GM12878 (cell line): ENCODE measurements around the gene SNAPIN. TPM values are rescaled to one million over a fixed set of nuclear protein-coding genes. Genes with fewer than 3 reads are reported as not detected.

Experiments
- ATAC-seq: fragments of 200-7000 bp; cut with Tn5 transposase; 3 replicates; pipeline ENCODE4 v1.9.1; 2020; ENCODE audit warnings: mild to moderate bottlenecking, moderate library complexity
- BruUV-seq: library from RNA; stranded (reverse); fragments of 400-500 nt; replicated peaks from 2 replicates; lab custom pipeline; 2021; lab: Mats Ljungman, UMichigan
- CTCF ChIA-PET: fragments of 300-600 bp; sonication (Branson Sonifier 250); formaldehyde crosslinking; extraction: SDS; loops from one replicate; lab custom pipeline; 2021; ENCODE audit warnings: inconsistent platforms; lab: Yijun Ruan, JAX
- POLR2A ChIA-PET: fragments of 350-600 bp; formaldehyde crosslinking; extraction: SDS; loops from one replicate; lab custom pipeline; 2021; ENCODE audit warnings: inconsistent platforms; lab: Charles Lee
- RAD21 ChIA-PET: fragments of 300-600 bp; sonication (Branson Sonifier 250); formaldehyde crosslinking; loops from one replicate; lab custom pipeline; 2023; ENCODE audit warnings: antibody characterized with exemption; ENCODE audit not compliant: unreplicated experiment; lab: Charles Lee
- SMC1A ChIA-PET: fragments of 300-600 bp; sonication (Branson Sonifier 250); formaldehyde crosslinking; loops from one replicate; lab custom pipeline; 2023; ENCODE audit not compliant: unreplicated experiment, uncharacterized antibody; lab: Charles Lee
- DNase-seq: peaks from one replicate; pipeline ENCODE4 v3.0.0-alpha.2; 2011; ENCODE audit warnings: low read depth, low spot score
- FAIRE-seq: peaks from 3 replicates; lab custom pipeline; 2011; peaks lifted over from hg19 to GRCh38; lab: Jason Lieb, UNC
- H2AFZ ChIP-seq: 2 replicates; pipeline ENCODE4 v1.6.0; 2011; ENCODE audit warnings: low read depth, low read length, control low read depth; ENCODE audit not compliant: control insufficient read depth
- H3K27ac ChIP-seq: 2 replicates; pipeline ENCODE4 v1.5.1; 2011; ENCODE audit warnings: control low read depth; ENCODE audit not compliant: control insufficient read depth, insufficient read depth
- H3K27me3 ChIP-seq, 2 experiments: replicated peaks in 1 of 2; 2 replicates each; pipeline versions ENCODE4 v1.6.0 to v1.6.1; 2011; ENCODE audit warnings: low read length in 1 of 2; ENCODE audit not compliant: control insufficient read depth in 2 of 2, insufficient read depth in 2 of 2
- H3K36me3 ChIP-seq, 2 experiments: 2 replicates each; pipeline ENCODE4 v1.5.1; 2011; ENCODE audit warnings: low read length in 1 of 2; ENCODE audit not compliant: control insufficient read depth in 2 of 2, insufficient read depth in 2 of 2
- H3K4me1 ChIP-seq: 2 replicates; pipeline ENCODE4 v1.6.1; 2011; ENCODE audit warnings: mild to moderate bottlenecking, low read length, moderate library complexity, mixed read lengths; ENCODE audit not compliant: control insufficient read depth, insufficient read depth
- H3K4me2 ChIP-seq: 2 replicates; pipeline ENCODE4 v1.6.0; 2011; ENCODE audit warnings: control low read depth; ENCODE audit not compliant: control insufficient read depth, insufficient read depth
- H3K4me3 ChIP-seq: fragments of 200-600 bp; sonication (generic); 2 replicates; pipeline ENCODE4 v1.5.1; 2016
- H3K79me2 ChIP-seq: 2 replicates; pipeline ENCODE4 v1.6.0; 2011; ENCODE audit warnings: low read length; ENCODE audit not compliant: control insufficient read depth, insufficient read depth
- H3K9ac ChIP-seq: 2 replicates; pipeline ENCODE4 v1.8.0; 2011; ENCODE audit warnings: low read length, control low read depth, mixed read lengths; ENCODE audit not compliant: control insufficient read depth, insufficient read depth
- H3K9me3 ChIP-seq: replicated peaks from 3 replicates; pipeline ENCODE4 v1.5.1; 2011; ENCODE audit warnings: mild to moderate bottlenecking, low read length; ENCODE audit not compliant: control insufficient read depth, insufficient read depth
- H4K20me1 ChIP-seq: 2 replicates; pipeline ENCODE4 v1.6.0; 2011; ENCODE audit not compliant: control insufficient read depth, insufficient read depth
- BHLHE40 ChIP-seq, 2 experiments: fragments of 450-650 bp in 1 of 2; IDR thresholded peaks; 2 replicates each; pipeline ENCODE4 v1.6.1; 2011 to 2017; ENCODE audit warnings: low read depth in 2 of 2, borderline replicate concordance in 1 of 2, improper control_type of control experiment in 1 of 2, low read length in 1 of 2, mild to moderate bottlenecking in 1 of 2
- FOXM1 ChIP-seq: IDR thresholded peaks from 2 replicates; pipeline ENCODE4 v1.6.1; 2012; ENCODE audit warnings: low read depth, mild to moderate bottlenecking, inconsistent platforms, low read length, moderate library complexity
- GABPA ChIP-seq: IDR thresholded peaks from 2 replicates; pipeline ENCODE4 v1.6.1; 2014; ENCODE audit warnings: antibody characterized with exemption, low read depth, mild to moderate bottlenecking, inconsistent platforms
- MEF2B ChIP-seq: fragments of 450-650 bp; IDR thresholded peaks from 2 replicates; pipeline ENCODE4 v1.6.1; 2018; ENCODE audit warnings: mild to moderate bottlenecking, moderate library complexity; ENCODE audit not compliant: partially characterized antibody, poor library complexity, severe bottlenecking
- NFXL1 ChIP-seq: fragments of 450-650 bp; IDR thresholded peaks from 2 replicates; pipeline ENCODE4 v1.6.1; 2017; ENCODE audit warnings: antibody characterized with exemption, mild to moderate bottlenecking, borderline replicate concordance
- POLR2AphosphoS5 ChIP-seq: IDR thresholded peaks from 2 replicates; pipeline ENCODE4 v1.6.1; 2011; ENCODE audit warnings: mild to moderate bottlenecking, low read length, inconsistent platforms
- RB1 ChIP-seq: fragments of 450-650 bp; formaldehyde crosslinking; IDR thresholded peaks from 2 replicates; pipeline ENCODE4 v1.6.1; 2017; ENCODE audit warnings: mild to moderate bottlenecking, borderline replicate concordance
- RFX5 ChIP-seq: IDR thresholded peaks from 2 replicates; pipeline ENCODE4 v1.6.1; 2011; ENCODE audit warnings: low read depth, low read length, improper control_type of control experiment
- SIN3A ChIP-seq: IDR thresholded peaks from 2 replicates; pipeline ENCODE4 v1.6.1; 2012; ENCODE audit warnings: low read depth, low read length, improper control_type of control experiment
- SMAD5 ChIP-seq: IDR thresholded peaks from 2 replicates; pipeline ENCODE4 v1.6.1; 2016; ENCODE audit warnings: antibody characterized with exemption, low read depth
- SMARCA5 ChIP-seq: fragments of 450-650 bp; IDR thresholded peaks from 2 replicates; pipeline ENCODE4 v1.6.1; 2017; ENCODE audit warnings: mild to moderate bottlenecking
- SP1 ChIP-seq: IDR thresholded peaks from one replicate; pipeline ENCODE4 v1.6.1; 2011; ENCODE audit warnings: low read depth, low read length
- SPI1 ChIP-seq: IDR thresholded peaks from 2 replicates; pipeline ENCODE4 v1.6.1; 2011; ENCODE audit warnings: low read depth, mild to moderate bottlenecking, low read length, moderate library complexity, borderline replicate concordance; ENCODE audit not compliant: insufficient read depth
- SREBF1 ChIP-seq: IDR thresholded peaks from 2 replicates; pipeline ENCODE4 v1.6.1; 2012; ENCODE audit warnings: mild to moderate bottlenecking, low read length
- TARDBP ChIP-seq: IDR thresholded peaks from 2 replicates; pipeline ENCODE4 v1.6.1; 2016; ENCODE audit warnings: borderline replicate concordance
- YBX1 ChIP-seq: fragments of 450-650 bp; IDR thresholded peaks from 2 replicates; pipeline ENCODE4 v1.6.1; 2016; ENCODE audit warnings: antibody characterized with exemption
- ZNF217 ChIP-seq: fragments of 450-650 bp; IDR thresholded peaks from 2 replicates; pipeline ENCODE4 v1.6.1; 2017; ENCODE audit warnings: antibody characterized with exemption, mild to moderate bottlenecking
- ZNF384 ChIP-seq: IDR thresholded peaks from 2 replicates; pipeline ENCODE4 v1.6.1; 2012; ENCODE audit warnings: low read depth, mild to moderate bottlenecking, low read length, improper control_type of control experiment, borderline replicate concordance
- ZNF622 ChIP-seq: fragments of 450-650 bp; IDR thresholded peaks from 2 replicates; pipeline ENCODE4 v1.6.1; 2017; ENCODE audit warnings: mild to moderate bottlenecking, inconsistent platforms
- WGBS: methylation state at CpG from one replicate; pipeline ENCODE4 v1.1.6; 2016; ENCODE audit warnings: low lambda C conversion rate; ENCODE audit not compliant: insufficient replicate concordance, insufficient coverage; ENCODE audit errors: missing lambda C conversion rate; 5-methylcytosine and 5-hydroxymethylcytosine counted together
- in situ Hi-C: fragments of 300-500 bp; cut with MboI; formaldehyde crosslinking; loops from 9 replicates; pipeline ENCODE4 v1.14.3; 2018; ENCODE audit warnings: mixed read lengths
- intact Hi-C: fragments of 100-400 bp; cut with micrococcal nuclease; formaldehyde crosslinking; loops from one replicate; pipeline ENCODE4 v1.14.2; 2022; ENCODE audit not compliant: unreplicated experiment
- polyA plus RNA-seq, 11 experiments: library from polyadenylated mRNA; depleted of rRNA in 4 of 11; unstranded in 6 of 11; stranded (reverse) in 5 of 11; fragments of >200 nt; fragmentation: Nextera tagmentation in 4 of 11; fragmentation: Illumina TruSeq in 1 of 11; extraction: Ambion mirVana in 4 of 11; extraction: Trizol in 1 of 11; gene quantifications; 1 replicate in 1 of 11; 2 replicates in 10 of 11; pipeline versions ENCODE4 v1.2.1 to v1.2.3, GENCODE V29; 2011 to 2016; ENCODE audit warnings: inconsistent platforms in 2 of 11, missing spikeins in 2 of 11, low read depth in 1 of 11
- total RNA-seq, 4 experiments: library from RNA; depleted of rRNA in 3 of 4; stranded (reverse); fragments of >200 nt in 3 of 4; fragmentation: Illumina TruSeq in 1 of 4; extraction: Trizol in 1 of 4; gene quantifications; 2 replicates each; pipeline versions ENCODE4 v1.2.1 to v1.2.3, GENCODE V29; 2013 to 2021
- TF ChIP-seq, protein P1 (sequence below): IDR thresholded peaks from 2 replicates; pipeline ENCODE4 v1.6.1; 2011; ENCODE audit warnings: borderline replicate concordance, low read depth, mild to moderate bottlenecking, moderate library complexity, mixed read lengths, low read length; ENCODE audit not compliant: insufficient read depth; ENCODE audit errors: extremely low read length

SNAPIN gene
- total and polyA plus RNA-seq, 10 of the 15 experiments (the other 5 are each of a cell fraction or from before 2014, with no cell fraction given) = 12.4 to 78.1 (median 38.6) TPM

DNA sequence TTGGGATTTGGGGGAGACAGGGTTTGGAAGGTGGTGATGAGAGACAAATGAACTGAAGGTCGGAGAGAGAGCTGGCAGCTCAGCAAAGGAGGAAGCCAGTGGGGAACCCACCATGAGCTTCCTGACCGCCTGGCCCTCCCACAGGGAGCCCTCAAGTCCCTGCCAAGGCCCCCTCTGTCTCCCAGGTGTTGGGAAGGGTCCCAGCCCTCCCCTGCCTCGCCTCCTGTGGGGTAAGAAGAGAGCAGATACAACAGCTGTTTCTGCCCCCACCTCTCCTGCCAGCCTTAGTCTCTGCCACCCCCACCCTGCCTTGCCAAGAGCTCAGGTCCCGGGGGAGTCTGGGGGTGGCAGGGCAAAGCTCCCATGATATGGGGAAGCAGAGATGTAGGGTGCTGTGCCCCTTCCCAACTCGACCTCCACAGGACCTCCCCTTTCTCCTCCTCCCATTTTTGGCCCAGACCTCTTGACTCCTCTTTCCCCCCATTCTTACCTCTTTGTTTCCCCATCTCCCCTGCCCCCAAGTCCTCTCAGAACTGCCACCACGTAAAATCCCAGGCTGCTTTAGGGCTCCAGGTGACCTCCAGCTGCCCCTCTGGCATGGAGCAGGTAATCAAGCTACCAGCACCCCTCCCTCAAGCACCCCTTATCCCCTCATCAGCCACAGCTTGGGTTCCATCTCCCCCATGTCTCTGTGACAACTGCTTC, 29.7 kb upstream of the SNAPIN start (continued):
- TF ChIP-seq POLR2AphosphoS5 (no peak), SP1 (no peak)

- Histone ChIP-seq H3K9me3 (no peaks in the 10 kb centered on the region), H3K27ac (no peak overlapping the region), H3K79me2 (peaks cover 3% of the 10 kb centered on the region), H2AFZ (no peak overlapping the region), H3K4me3 (no peak overlapping the region), H3K27me3 (no peaks in the 10 kb centered on the region), H3K9ac (no peak overlapping the region), H4K20me1 (no peaks in the 10 kb centered on the region), H3K36me3 (no peaks in the 10 kb centered on the region), H3K4me1 (peaks cover 14% of the 10 kb centered on the region), H3K4me2 (no peak overlapping the region)
- in situ Hi-C loops (no loop called here), intact Hi-C loops (no loop called here)
- ChIA-PET CTCF (interaction anchor here (0.6 to 5.2 kb wide), 6 partner anchors 13 to 317 kb away, joined by 3 to 66 read pairs (median 14); partner anchors contain the start of genes S100A14 and S100A16), SMC1A (interaction anchor here (1.7 to 4.9 kb wide), 5 partner anchors 11 to 57 kb away, joined by 5 to 31 read pairs (median 8); partner anchors contain the start of genes ILF2 and S100A14), RAD21 (interaction anchor here (3.7 kb wide), 1 partner anchor 57 kb away, joined by 25 read pairs; no protein-coding TSS in a partner anchor), POLR2A (interaction anchor here (0.6 to 0.8 kb wide), 2 partner anchors 15 to 300 kb away, joined by 3 to 5 read pairs; no protein-coding TSS in a partner anchor)
- TF ChIP-seq BHLHE40 (IDR thresholded peaks at IDR 0.05; ENCODE audit: borderline replicate concordance in 1 of 2, low read depth in 2 of 2, low read length in 1 of 2) (no peak), NFXL1 (no peak), ZNF622 (no peak), TARDBP (no peak), GABPA (no peak), SPI1 (no peak), MEF2B (no peak), SIN3A (no peak), FOXM1 (no peak), RB1 (no peak), ZNF384 (no peak), YBX1 (no peak), SMARCA5 (no peak), SMAD5 (no peak), ZNF217 (no peak), SREBF1 (no peak), RFX5 (no peak)
- TF ChIP-seq, protein P1, sequence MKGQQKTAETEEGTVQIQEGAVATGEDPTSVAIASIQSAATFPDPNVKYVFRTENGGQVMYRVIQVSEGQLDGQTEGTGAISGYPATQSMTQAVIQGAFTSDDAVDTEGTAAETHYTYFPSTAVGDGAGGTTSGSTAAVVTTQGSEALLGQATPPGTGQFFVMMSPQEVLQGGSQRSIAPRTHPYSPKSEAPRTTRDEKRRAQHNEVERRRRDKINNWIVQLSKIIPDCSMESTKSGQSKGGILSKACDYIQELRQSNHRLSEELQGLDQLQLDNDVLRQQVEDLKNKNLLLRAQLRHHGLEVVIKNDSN = no peak
- FAIRE-seq (no peak), ATAC-seq (no peak), DNase-seq (no peak)
- WGBS = 55% methylated on average over 5 of the region's 5 CpGs
- no TSS peak for BruUV-seq
Measured at GRCh38 chr1:153629343-153629665, 29.2 kb upstream of the SNAPIN start.
